H7 (cell line): ENCODE data around the gene SRSF7. TPM values are rescaled to one million over a fixed set of nuclear protein-coding genes. Genes with fewer than 3 reads are reported as not detected.

Source experiments
- total RNA-seq: library from RNA; depleted of rRNA; stranded (reverse); fragments of >200 nt; shearing (Covaris generic); gene quantifications from 2 replicates; pipeline ENCODE4 v1.2.3, GENCODE V29; 2014; rRNA removed

SRSF7 gene
- total RNA-seq, 1 experiment from 2014 or later, result 206 TPM

Other genes with a start within 250 kb of the SRSF7 start
- gene HNRNPLL, start 148.4 kb downstream of the SRSF7 start, total RNA-seq, result 71.6 and 72.1 TPM in 2 replicates
- gene GALM, start 85.2 kb downstream of the SRSF7 start, total RNA-seq, result 21.8 and 25.9 TPM in 2 replicates
- gene GEMIN6, start 26.8 kb upstream of the SRSF7 start, total RNA-seq, result 17.6 and 22.2 TPM in 2 replicates
- 16.2 and 16.3 TPM in 2 replicates for gene DHX57, start 124.6 kb upstream of the SRSF7 start, total RNA-seq
- 6.7 and 7.3 TPM in 2 replicates for gene MORN2, start 124.6 kb upstream of the SRSF7 start, total RNA-seq
- gene ARHGEF33, start 138.5 kb upstream of the SRSF7 start, total RNA-seq, result not detected in 2 replicates